Smooth muscle cell (in vitro differentiated cells): ENCODE data around the gene ARMC12. TPM values are rescaled to one million over a fixed set of nuclear protein-coding genes. Genes with fewer than 3 reads are reported as not detected.

Experiments used
- DNase-seq: peaks from one replicate; lab custom pipeline; 2025; ENCODE audit not compliant: unreplicated experiment; lab: John Stamatoyannopoulos, UW
- H2AFZ ChIP-seq: fragments of 200-600 bp; sonication (generic); 2 replicates; pipeline ENCODE4 v1.6.0; 2016; ENCODE audit warnings: antibody characterized with exemption, low read depth, mild to moderate bottlenecking
- H3F3A ChIP-seq: fragments of 200-600 bp; sonication (generic); 2 replicates; pipeline ENCODE4 v1.6.0; 2017; ENCODE audit warnings: antibody characterized with exemption, low read depth
- H3K27ac ChIP-seq: fragments of 200-600 bp; sonication (generic); 2 replicates; pipeline ENCODE4 v1.5.1; 2016; ENCODE audit warnings: low read depth, mild to moderate bottlenecking
- H3K27me3 ChIP-seq: fragments of 200-600 bp; sonication (generic); 2 replicates; pipeline ENCODE4 v1.6.1; 2016; ENCODE audit warnings: low read depth, mild to moderate bottlenecking
- H3K36me3 ChIP-seq: fragments of 200-600 bp; sonication (generic); 2 replicates; pipeline ENCODE4 v1.5.1; 2016; ENCODE audit warnings: low read depth
- H3K4me1 ChIP-seq: fragments of 200-600 bp; sonication (generic); 2 replicates; pipeline ENCODE4 v1.5.1; 2016; ENCODE audit warnings: low read depth
- H3K4me2 ChIP-seq: fragments of 200-600 bp; sonication (generic); 2 replicates; pipeline ENCODE4 v1.6.0; 2016; ENCODE audit warnings: mild to moderate bottlenecking
- H3K4me3 ChIP-seq: fragments of 200-600 bp; sonication (generic); 2 replicates; pipeline ENCODE4 v1.5.1; 2016; ENCODE audit warnings: mild to moderate bottlenecking
- H3K79me2 ChIP-seq: fragments of 200-600 bp; sonication (generic); 2 replicates; pipeline ENCODE4 v1.6.0; 2016; ENCODE audit warnings: low read depth, mild to moderate bottlenecking
- H3K9ac ChIP-seq: fragments of 200-600 bp; sonication (generic); 2 replicates; pipeline ENCODE4 v1.6.0; 2016; ENCODE audit warnings: low read depth
- H3K9me3 ChIP-seq: fragments of 200-600 bp; sonication (generic); replicated peaks from 2 replicates; pipeline ENCODE4 v1.5.1; 2016; ENCODE audit warnings: low read depth
- H4K20me1 ChIP-seq: fragments of 200-600 bp; sonication (generic); 2 replicates; pipeline ENCODE4 v1.6.0; 2016; ENCODE audit warnings: low read depth
- CTCF ChIP-seq: fragments of 200-600 bp; sonication (generic); IDR thresholded peaks from 2 replicates; pipeline ENCODE4 v1.5.1; 2017; ENCODE audit warnings: borderline replicate concordance, mild to moderate bottlenecking, antibody characterized with exemption; ENCODE audit not compliant: insufficient read depth, poor library complexity, severe bottlenecking
- WGBS: methylation state at CpG from one replicate; pipeline ENCODE4 v1.1.7; 2016; ENCODE audit warnings: low lambda C conversion rate; 5-methylcytosine and 5-hydroxymethylcytosine counted together
- polyA plus RNA-seq: library from polyadenylated mRNA; unstranded; fragments of >200 nt; fragmentation: Nextera tagmentation; extraction: Ambion mirVana; gene quantifications from 2 replicates; pipeline ENCODE4 v1.2.1, GENCODE V29; 2016
- total RNA-seq: library from RNA; depleted of rRNA; stranded (reverse); fragments of >200 nt; gene quantifications from 2 replicates; pipeline ENCODE4 v1.2.3, GENCODE V29; 2014

Gene ARMC12
- total and polyA plus RNA-seq, 2 experiments from 2014 or later, result 3.5 TPM; not detected in 1

DNA sequence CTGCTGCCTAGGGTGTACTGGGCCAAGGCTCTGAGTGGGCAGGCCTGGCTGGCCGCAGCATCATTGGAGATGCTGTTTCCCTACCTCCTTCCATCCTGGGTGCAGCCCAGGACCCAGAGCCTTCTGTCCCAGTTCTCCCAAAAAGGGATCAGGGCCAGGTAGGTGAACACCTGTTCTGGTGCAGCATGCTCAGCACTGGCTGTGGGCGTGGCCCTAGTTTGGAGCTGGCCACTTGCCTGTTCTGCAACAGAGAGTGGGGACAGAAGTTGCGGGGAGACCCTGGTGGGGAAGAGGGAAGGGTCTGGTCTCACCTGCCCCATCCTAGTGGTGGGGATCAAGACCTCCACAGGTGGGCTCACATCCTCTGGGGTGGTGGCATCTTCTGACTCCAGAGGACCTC lies 1.4 kb upstream of the ARMC12 start:
- Histone ChIP-seq H2AFZ (no peak overlapping the region), H3F3A (no peaks in the 10 kb centered on the region), H3K4me3 (no peak overlapping the region), H3K9me3 (no peaks in the 10 kb centered on the region), H4K20me1 (no peaks in the 10 kb centered on the region), H3K4me2 (no peak overlapping the region), H3K36me3 (no peaks in the 10 kb centered on the region), H3K27ac (no peak overlapping the region), H3K27me3 (no peaks in the 10 kb centered on the region), H3K79me2 (no peaks in the 10 kb centered on the region), H3K9ac (no peak overlapping the region), H3K4me1 (peaks cover 36% of the 10 kb centered on the region)
- TF ChIP-seq CTCF, result no peak
- WGBS, result 99% methylated on average over 3 of the region's 3 CpGs
- DNase-seq, result no peak

DNA sequence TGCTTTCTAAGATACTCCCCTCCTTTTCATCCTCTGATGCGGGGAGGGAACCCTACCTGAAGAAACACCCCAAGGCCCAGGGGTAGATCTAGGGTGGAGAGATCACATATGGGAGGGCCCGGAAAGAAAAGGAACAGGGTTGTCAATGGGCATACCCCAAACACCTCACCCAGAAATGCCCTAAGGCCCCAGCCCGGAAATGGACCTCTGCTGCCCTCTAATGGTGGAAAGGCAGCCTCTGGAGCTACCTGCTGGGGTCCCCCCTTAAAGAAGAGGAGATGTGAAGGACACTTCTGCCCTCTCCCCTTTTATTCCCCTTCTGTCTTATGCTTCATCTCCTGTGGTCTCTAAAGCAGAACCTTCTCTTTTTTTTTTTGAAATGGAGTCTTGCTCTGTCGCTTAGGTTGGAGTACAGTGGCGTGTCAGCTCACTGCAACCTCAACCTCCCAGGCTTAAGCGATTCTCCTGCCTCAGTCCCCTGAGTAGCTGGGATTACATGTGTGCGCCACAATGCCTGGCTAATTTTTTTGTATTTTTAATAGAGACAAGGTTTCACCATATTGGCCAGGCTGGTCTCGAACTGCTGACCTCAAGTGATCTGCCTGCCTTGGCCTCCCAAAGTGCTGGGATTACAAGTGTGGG lies 458 bp upstream of the ARMC12 start:
- WGBS, result 64% methylated on average over 8 of the region's 8 CpGs
- Histone ChIP-seq H2AFZ (no peak overlapping the region), H3K9me3 (no peaks in the 10 kb centered on the region)

GRCh38 chr6:35737413-35738211 lies 780 bp downstream of the ARMC12 start:
- 87% methylated on average over 16 of the region's 16 CpGs for WGBS
- Histone ChIP-seq H3K4me2 (no peak overlapping the region), H3K36me3 (no peaks in the 10 kb centered on the region), H4K20me1 (no peaks in the 10 kb centered on the region), H3F3A (no peaks in the 10 kb centered on the region), H3K4me3 (no peak overlapping the region), H3K27ac (no peak overlapping the region), H3K79me2 (no peaks in the 10 kb centered on the region), H3K27me3 (no peaks in the 10 kb centered on the region), H3K4me1 (peaks cover 33% of the 10 kb centered on the region), H2AFZ (no peak overlapping the region), H3K9me3 (no peaks in the 10 kb centered on the region), H3K9ac (no peak overlapping the region)
- TF ChIP-seq CTCF, result peak; percentile 72
- DNase-seq, result no peak

More for the DNA sequence above, 458 bp upstream of the ARMC12 start:
- H3K4me3 ChIP-seq, result no peak overlapping the region
- H3K27ac ChIP-seq, result no peak overlapping the region
- peak; percentile 17 for DNase-seq
- H3K36me3 ChIP-seq, result no peaks in the 10 kb centered on the region
- peak; percentile 95 for TF ChIP-seq CTCF
- H3K79me2 ChIP-seq, result no peaks in the 10 kb centered on the region
- H3K4me2 ChIP-seq, result no peak overlapping the region
- peaks cover 38% of the 10 kb centered on the region for H3K4me1 ChIP-seq
- no peaks in the 10 kb centered on the region for H3K27me3 ChIP-seq
- no peak overlapping the region for H3K9ac ChIP-seq
- H4K20me1 ChIP-seq, result no peaks in the 10 kb centered on the region
- H3F3A ChIP-seq, result no peaks in the 10 kb centered on the region
